Naive thymus-derived CD4-positive, alpha-beta T cell (primary cell): ENCODE data around the gene FAM24A. TPM values are rescaled to one million over a fixed set of nuclear protein-coding genes. Genes with fewer than 3 reads are reported as not detected.
"Not testable (repeated sequence)": the region's sequence is repeated elsewhere in the genome, so short reads cannot be mapped to it uniquely, and the experiment has no call there.

Source experiments
- ATAC-seq: fragments of 150-1000 bp; cut with Tn5 transposase; 2 replicates; pipeline ENCODE4 v1.10.0; 2021; ENCODE audit warnings: mild to moderate bottlenecking, moderate library complexity
- CTCF ChIA-PET: fragments of 350-600 bp; sonication (Branson Sonifier 250); formaldehyde crosslinking; loops from one replicate; lab custom pipeline; 2021; ENCODE audit warnings: antibody characterized with exemption; lab: Charles Lee
- POLR2A ChIA-PET: fragments of 350-600 bp; sonication (Branson Sonifier 250); formaldehyde crosslinking; loops from one replicate; lab custom pipeline; 2021; ENCODE audit warnings: antibody characterized with exemption, inconsistent platforms; lab: Charles Lee
- DNase-seq, 9 donors: peaks; one replicate each; pipeline versions ENCODE4 v3.0.0 to v3.0.0-alpha.2; 2020 to 2022; ENCODE audit warnings: mixed read lengths in 1 of 9
- H3K27ac ChIP-seq: one replicate; pipeline ENCODE4 v1.7.0; 2013; ENCODE audit warnings: mild to moderate bottlenecking, low read depth, low read length, moderate library complexity
- H3K27me3 ChIP-seq, 2 donors: one replicate each; pipeline ENCODE4 v1.7.0; 2013; ENCODE audit warnings: low read length in 2 of 2, mild to moderate bottlenecking in 2 of 2, moderate library complexity in 2 of 2; ENCODE audit not compliant: control insufficient read depth in 2 of 2, insufficient read depth in 2 of 2
- H3K36me3 ChIP-seq, 3 experiments: 1 replicate in 2 of 3; 2 replicates in 1 of 3; pipeline ENCODE4 v1.7.0; 2013; ENCODE audit warnings: low read length in 3 of 3, mild to moderate bottlenecking in 3 of 3, moderate library complexity in 1 of 3; ENCODE audit not compliant: insufficient read depth in 3 of 3, control insufficient read depth in 2 of 3
- H3K4me1 ChIP-seq, 2 donors: one replicate each; pipeline ENCODE4 v1.7.0; 2013; ENCODE audit warnings: low read length in 2 of 2, mild to moderate bottlenecking in 2 of 2, moderate library complexity in 1 of 2; ENCODE audit not compliant: control insufficient read depth in 2 of 2, insufficient read depth in 2 of 2
- H3K4me3 ChIP-seq: 2 replicates; pipeline ENCODE4 v1.7.0; 2013; ENCODE audit warnings: mild to moderate bottlenecking, low read length
- H3K9me3 ChIP-seq, 3 experiments: 1 replicate in 2 of 3; 2 replicates in 1 of 3; pipeline ENCODE4 v1.7.0; 2013; ENCODE audit warnings: low read length in 3 of 3; ENCODE audit not compliant: control insufficient read depth in 2 of 3
- H3K27ac Mint-ChIP-seq, 9 donors: one replicate each; pipeline ENCODE4 v1.8.0; 2020 to 2022; ENCODE audit warnings: mixed read lengths in 9 of 9, mild to moderate bottlenecking in 8 of 9, moderate library complexity in 5 of 9, inconsistent platforms in 2 of 9
- H3K27me3 Mint-ChIP-seq, 5 donors: one replicate each; pipeline ENCODE4 v1.8.0; 2021 to 2022; ENCODE audit warnings: mixed read lengths in 5 of 5, mild to moderate bottlenecking in 1 of 5
- H3K36me3 Mint-ChIP-seq, 5 donors: one replicate each; pipeline ENCODE4 v1.8.0; 2020 to 2022; ENCODE audit warnings: mixed read lengths in 5 of 5, mild to moderate bottlenecking in 3 of 5, inconsistent platforms in 1 of 5
- H3K4me1 Mint-ChIP-seq, 7 donors: one replicate each; pipeline ENCODE4 v1.8.0; 2020 to 2022; ENCODE audit warnings: mixed read lengths in 7 of 7, mild to moderate bottlenecking in 3 of 7, inconsistent platforms in 1 of 7
- H3K4me3 Mint-ChIP-seq, 10 donors: one replicate each; pipeline ENCODE4 v1.8.0; 2020 to 2022; ENCODE audit warnings: mild to moderate bottlenecking in 10 of 10, mixed read lengths in 10 of 10, moderate library complexity in 6 of 10, inconsistent platforms in 2 of 10
- H3K9me3 Mint-ChIP-seq, 11 donors: one replicate each; pipeline ENCODE4 v1.8.0; 2020 to 2022; ENCODE audit warnings: mixed read lengths in 11 of 11, mild to moderate bottlenecking in 4 of 11, inconsistent platforms in 1 of 11, moderate library complexity in 1 of 11
- intact Hi-C, 2 donors: fragments of 100-400 bp; cut with micrococcal nuclease; formaldehyde crosslinking; loops; one replicate each; pipeline ENCODE4 v1.15.1; 2023
- polyA plus RNA-seq, 2 donors: library from polyadenylated mRNA; unstranded; fragments of 300-500 nt; fragmentation: Illumina TruSeq; gene quantifications; one replicate each; pipeline ENCODE4 v1.2.3, GENCODE V29; 2021
- total RNA-seq, 6 experiments: library from RNA in 5 of 6; stranded (reverse) in 5 of 6; gene quantifications; 1 replicate in 5 of 6; 2 replicates in 1 of 6; pipeline ENCODE4 v1.2.3 and lab custom pipeline; 2021 to 2026

Gene FAM24A
- total and polyA plus RNA-seq, 7 experiments from 2014 or later = not detected

DNA sequence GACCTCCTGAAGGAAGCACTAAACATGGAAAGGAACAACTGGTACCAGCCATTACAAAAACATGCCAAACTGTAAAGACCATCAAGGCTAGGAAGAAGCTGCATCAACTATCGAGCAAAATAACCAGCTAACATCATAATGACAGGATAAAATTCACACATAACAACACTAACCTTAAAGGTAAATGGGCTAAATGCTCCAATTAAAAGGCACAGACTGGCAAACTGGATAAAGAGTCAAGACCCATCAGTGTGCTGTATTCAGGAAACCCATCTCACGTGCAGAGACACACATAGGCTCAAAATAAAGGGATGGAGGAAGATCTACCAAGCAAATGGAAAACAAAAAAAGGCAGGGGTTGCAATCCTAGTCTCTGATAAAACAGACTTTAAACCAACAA lies 41.6 kb upstream of the FAM24A start:
- H3K4me3 Mint-ChIP-seq, intact Hi-C loops, H3K9me3 ChIP-seq, H3K27me3 ChIP-seq, H3K4me3 ChIP-seq, DNase-seq, CTCF ChIA-PET, H3K27ac Mint-ChIP-seq, POLR2A ChIA-PET, H3K27ac ChIP-seq, H3K27me3 Mint-ChIP-seq, ATAC-seq, H3K36me3 ChIP-seq, H3K4me1 ChIP-seq: not testable (repeated sequence)
- H3K36me3 Mint-ChIP-seq = peaks cover 7 to 55% (median 22%) of the 10 kb centered on the region in 5 donors
- H3K9me3 Mint-ChIP-seq = peaks cover 0 to 25% (median 4%) of the 10 kb centered on the region in 11 donors
- peaks cover 13 to 62% (median 44%) of the 10 kb centered on the region in 7 donors for H3K4me1 Mint-ChIP-seq

DNA sequence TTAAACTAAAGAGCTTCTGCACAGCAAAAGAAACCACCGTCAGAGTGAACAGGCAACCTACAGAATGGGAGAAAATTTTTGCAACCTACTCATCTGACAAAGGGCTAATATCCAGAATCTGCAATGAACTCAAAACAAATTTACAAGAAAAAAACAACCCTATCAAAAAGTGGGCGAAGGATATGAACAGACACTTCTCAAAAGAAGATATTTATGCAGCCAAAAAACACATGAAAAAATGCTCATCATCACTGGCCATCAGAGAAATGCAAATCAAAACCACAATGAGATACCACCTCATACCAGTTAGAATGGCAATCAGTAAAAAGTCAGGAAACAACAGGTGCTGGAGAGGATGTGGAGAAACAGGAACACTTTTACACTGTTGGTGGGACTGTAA lies 38.5 kb upstream of the FAM24A start:
- intact Hi-C loops, DNase-seq, ATAC-seq, H3K36me3 ChIP-seq, H3K9me3 ChIP-seq, POLR2A ChIA-PET, H3K27me3 Mint-ChIP-seq, H3K27ac ChIP-seq, H3K4me1 ChIP-seq, CTCF ChIA-PET, H3K4me3 ChIP-seq, H3K27me3 ChIP-seq: not testable (repeated sequence)
- H3K27ac Mint-ChIP-seq = peak overlapping the region in 1 of 9 donors; percentile 20
- H3K4me3 Mint-ChIP-seq = peak overlapping the region in 1 of 10 donors; percentile 8
- peaks cover 7 to 72% (median 33%) of the 10 kb centered on the region in 5 donors for H3K36me3 Mint-ChIP-seq
- H3K9me3 Mint-ChIP-seq = peaks cover 0 to 28% (median 4%) of the 10 kb centered on the region in 11 donors
- H3K4me1 Mint-ChIP-seq = peaks cover 26 to 65% (median 54%) of the 10 kb centered on the region in 7 donors

DNA sequence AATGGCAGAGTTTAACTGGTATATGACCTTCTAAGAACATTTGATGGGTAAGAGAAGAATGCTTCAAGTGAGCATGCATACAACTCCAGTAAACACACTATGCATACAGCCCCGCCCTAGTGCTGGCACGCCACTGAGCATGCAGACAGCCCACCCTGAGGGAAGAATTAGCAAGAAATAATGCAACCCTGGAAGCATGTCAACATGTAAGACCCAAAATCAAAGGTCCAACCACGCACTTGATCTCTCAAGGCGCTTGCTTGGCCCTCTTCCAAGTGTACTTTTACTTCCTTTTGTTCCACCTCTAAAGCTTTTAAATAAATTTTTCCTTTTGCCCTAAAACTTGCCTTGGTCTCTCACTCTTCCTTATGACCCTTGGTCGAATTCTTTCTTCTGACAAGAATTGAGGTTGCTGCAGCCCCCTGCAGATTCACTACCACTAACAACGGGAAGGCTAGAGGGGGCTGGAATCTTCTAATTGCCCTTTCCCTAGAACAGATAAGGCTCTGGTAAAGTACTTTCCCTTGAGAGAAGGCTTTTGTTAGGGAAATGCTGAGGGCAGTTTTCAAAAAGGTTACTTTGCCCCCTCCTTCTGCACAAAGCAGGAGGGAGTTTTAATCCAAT lies 34.5 kb upstream of the FAM24A start:
- Mint-ChIP-seq H3K27me3 (no peaks in the 10 kb centered on the region), H3K4me3 (peak overlapping the region in 2 of 10 donors; percentile 17 to 68), H3K9me3 (peaks cover 0 to 15% (median 3%) of the 10 kb centered on the region in 11 donors), H3K27ac (no peak overlapping the region), H3K4me1 (peaks cover 39 to 76% (median 68%) of the 10 kb centered on the region in 7 donors), H3K36me3 (peaks cover 0 to 55% (median 28%) of the 10 kb centered on the region in 5 donors)
- H3K27me3 ChIP-seq = no peaks in the 10 kb centered on the region
- CTCF ChIA-PET = interaction anchor here (0.8 kb wide), 1 partner anchor 79 kb away, joined by 3 read pairs; no protein-coding TSS in a partner anchor
- no peak overlapping the region for H3K27ac ChIP-seq
- intact Hi-C loops = no loop called here
- POLR2A ChIA-PET = no interaction called here
- peaks cover 18 to 19% of the 10 kb centered on the region in 2 donors for H3K4me1 ChIP-seq
- ATAC-seq = no peak
- no peak for DNase-seq
- no peaks in the 10 kb centered on the region for H3K9me3 ChIP-seq
- H3K4me3 ChIP-seq = no peak overlapping the region
- no peaks in the 10 kb centered on the region for H3K36me3 ChIP-seq

DNA sequence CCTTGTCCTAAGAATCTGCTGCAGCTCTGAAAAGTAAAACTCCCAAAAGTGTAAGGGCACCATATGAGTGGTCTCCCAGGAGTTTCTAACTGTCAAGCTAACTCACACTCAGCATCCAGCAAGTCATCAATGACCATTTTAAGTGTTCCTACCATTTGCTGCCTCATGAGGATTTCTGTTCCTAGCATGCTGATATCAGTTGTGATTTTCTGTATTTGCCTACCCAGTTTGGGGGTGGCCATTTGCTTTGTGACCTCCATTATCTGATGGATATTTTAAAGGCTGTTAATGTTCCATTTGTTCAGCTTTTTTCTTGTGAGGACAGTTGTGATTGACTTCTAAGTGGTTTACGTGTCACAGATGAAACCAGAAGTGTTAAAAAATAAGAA lies 33.9 kb upstream of the FAM24A start:
- H3K27ac ChIP-seq = no peak overlapping the region
- peaks cover 18 to 21% of the 10 kb centered on the region in 2 donors for H3K4me1 ChIP-seq
- Mint-ChIP-seq H3K4me1 (peaks cover 39 to 80% (median 69%) of the 10 kb centered on the region in 7 donors), H3K9me3 (peaks cover 0 to 15% (median 3%) of the 10 kb centered on the region in 11 donors), H3K36me3 (peaks cover 0 to 55% (median 28%) of the 10 kb centered on the region in 5 donors), H3K4me3 (peak overlapping the region in 1 of 10 donors; percentile 17), H3K27me3 (no peaks in the 10 kb centered on the region), H3K27ac (no peak overlapping the region)
- H3K27me3 ChIP-seq = no peaks in the 10 kb centered on the region
- H3K9me3 ChIP-seq = no peaks in the 10 kb centered on the region
- no peak for DNase-seq
- ChIA-PET CTCF (no interaction called here), POLR2A (no interaction called here)
- H3K36me3 ChIP-seq = no peaks in the 10 kb centered on the region
- intact Hi-C loops = no loop called here
- no peak overlapping the region for H3K4me3 ChIP-seq
- ATAC-seq = no peak

DNA sequence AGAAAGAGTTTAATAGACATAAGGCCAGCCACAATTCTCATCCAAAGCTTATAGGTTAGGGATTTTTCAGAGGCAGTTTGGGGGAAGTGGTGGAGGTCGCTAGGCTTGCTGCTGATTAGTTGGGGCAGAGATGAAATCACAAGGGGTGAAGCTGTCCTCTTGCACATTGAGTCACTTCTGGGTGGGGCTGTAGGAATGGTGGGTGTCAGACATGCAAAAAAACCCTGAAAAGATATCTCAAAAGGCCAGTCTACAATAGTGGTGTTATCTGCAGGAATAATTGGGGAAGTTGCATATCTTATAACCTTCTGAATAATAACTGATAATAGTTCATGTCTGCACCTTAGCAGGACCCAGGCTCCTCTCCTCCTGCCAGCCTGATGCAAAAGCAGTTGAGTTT lies 33.1 kb upstream of the FAM24A start:
- DNase-seq (no peak), ATAC-seq (no peak)
- Mint-ChIP-seq H3K4me3 (peak overlapping the region in 8 of 10 donors; percentile 30 to 97 (median 73)), H3K9me3 (peaks cover 0 to 11% (median under 1%) of the 10 kb centered on the region in 11 donors), H3K36me3 (peaks cover 0 to 50% (median 24%) of the 10 kb centered on the region in 5 donors), H3K27ac (peak overlapping the region in 1 of 9 donors; percentile 8), H3K4me1 (peaks cover 39 to 80% (median 69%) of the 10 kb centered on the region in 7 donors), H3K27me3 (no peaks in the 10 kb centered on the region)
- no peak overlapping the region for H3K4me3 ChIP-seq
- H3K9me3 ChIP-seq = no peaks in the 10 kb centered on the region
- no peak overlapping the region for H3K27ac ChIP-seq
- peaks cover 18 to 21% of the 10 kb centered on the region in 2 donors for H3K4me1 ChIP-seq
- H3K27me3 ChIP-seq = no peaks in the 10 kb centered on the region
- ChIA-PET CTCF (no interaction called here), POLR2A (no interaction called here)
- intact Hi-C loops = no loop called here
- H3K36me3 ChIP-seq = no peaks in the 10 kb centered on the region

DNA sequence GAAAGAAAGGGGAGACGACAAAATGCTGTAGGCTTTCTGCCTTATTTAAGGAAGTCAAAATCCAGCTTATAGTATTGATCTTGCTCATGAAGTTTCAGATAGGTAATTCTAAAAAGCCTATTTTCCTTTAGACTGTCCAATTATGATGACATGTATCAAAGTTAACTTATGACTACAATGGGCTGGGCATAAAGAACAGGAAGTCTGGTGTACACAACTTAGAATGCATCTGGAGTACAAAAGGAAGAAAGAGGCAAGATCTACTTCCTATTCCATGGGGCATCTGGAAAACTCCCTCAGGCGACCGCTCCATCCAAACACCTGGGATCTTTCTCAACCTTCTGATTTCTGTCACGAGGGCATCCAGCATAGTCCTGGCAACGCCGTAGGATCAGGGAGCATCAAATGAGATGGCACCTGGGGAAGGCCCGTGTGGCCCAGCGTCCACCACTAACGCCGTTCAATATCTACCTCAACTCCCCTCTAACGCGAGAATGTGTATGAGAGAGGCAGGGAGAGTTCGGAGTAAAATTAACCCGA lies 31.5 kb upstream of the FAM24A start:
- Histone ChIP-seq H3K27me3 (no peaks in the 10 kb centered on the region), H3K36me3 (no peaks in the 10 kb centered on the region), H3K27ac (peak overlapping the region; percentile 77), H3K4me3 (peak overlapping the region; percentile 81), H3K9me3 (no peaks in the 10 kb centered on the region), H3K4me1 (peaks cover 18 to 21% of the 10 kb centered on the region in 2 donors)
- ChIA-PET CTCF (interaction anchor here (0.7 kb wide), 1 partner anchor 1053 kb away, joined by 5 read pairs; no protein-coding TSS in a partner anchor), POLR2A (interaction anchor here (0.7 kb wide), 1 partner anchor 75 kb away, joined by 4 read pairs; the partner anchor contains the start of gene C10orf88)
- H3K4me1 Mint-ChIP-seq = peaks cover 38 to 73% (median 61%) of the 10 kb centered on the region in 7 donors
- H3K4me3 Mint-ChIP-seq = peak overlapping the region; percentile 86 to 99 (median 92)
- DNase-seq (no peak), ATAC-seq (peak; percentile 16)
- H3K27me3 Mint-ChIP-seq = no peaks in the 10 kb centered on the region
- peaks cover 0 to 6% (median 0%) of the 10 kb centered on the region in 11 donors for H3K9me3 Mint-ChIP-seq
- H3K27ac Mint-ChIP-seq = peak overlapping the region; percentile 71 to 96 (median 92)
- intact Hi-C loops = loop anchor here (1.0 to 2.0 kb wide), 9 partner anchors 33 to 1540 kb away; partner anchors contain the start of genes BUB3 (in 2 of the 2), C10orf88 (in 2 of the 2), IKZF5 (in 2 of the 2) and PLEKHA1 (in 2 of the 2)
- H3K36me3 Mint-ChIP-seq = peaks cover 0 to 36% (median 16%) of the 10 kb centered on the region in 5 donors
